A673 (cell line): ENCODE measurements around the gene MAN1C1. TPM values are rescaled to one million over a fixed set of nuclear protein-coding genes. Genes with fewer than 3 reads are reported as not detected.

Experiments used
- BruUV-seq: library from RNA; stranded (reverse); fragments of 400-500 nt; replicated peaks from 2 replicates; lab custom pipeline; 2021; lab: Mats Ljungman, UMichigan
- CTCF ChIA-PET: fragments of 300-600 bp; sonication (Branson Sonifier 250); formaldehyde crosslinking; loops from one replicate; lab custom pipeline; 2022; ENCODE audit warnings: antibody characterized with exemption; lab: Charles Lee
- POLR2A ChIA-PET: fragments of 300-600 bp; sonication (Branson Sonifier 250); formaldehyde crosslinking; loops from one replicate; lab custom pipeline; 2022; ENCODE audit warnings: antibody characterized with exemption; ENCODE audit not compliant: low non-redundant PET; lab: Charles Lee
- DNase-seq: peaks from one replicate; pipeline ENCODE4 v3.0.0-alpha.2; 2015; ENCODE audit warnings: low spot score
- H3K27ac ChIP-seq: fragments of 200-600 bp; sonication (generic); 2 replicates; pipeline ENCODE4 v1.5.1; 2016; ENCODE audit warnings: mixed run types, low read depth, mild to moderate bottlenecking, mixed read lengths, antibody characterized with exemption, low read length; ENCODE audit not compliant: poor library complexity, severe bottlenecking
- H3K27me3 ChIP-seq: fragments of 200-600 bp; sonication (generic); replicated peaks from 2 replicates; pipeline ENCODE4 v1.6.1; 2017; ENCODE audit warnings: mixed run types, low read depth, mild to moderate bottlenecking, mixed read lengths, antibody characterized with exemption, low read length; ENCODE audit not compliant: insufficient read depth, poor library complexity
- H3K36me3 ChIP-seq: fragments of 200-600 bp; sonication (generic); 2 replicates; pipeline ENCODE4 v1.6.1; 2016; ENCODE audit warnings: mixed run types, mild to moderate bottlenecking, mixed read lengths, antibody characterized with exemption, low read length; ENCODE audit not compliant: insufficient read depth, poor library complexity, severe bottlenecking
- H3K4me1 ChIP-seq: fragments of 200-600 bp; sonication (generic); 2 replicates; pipeline ENCODE4 v1.6.1; 2017; ENCODE audit warnings: mixed run types, mild to moderate bottlenecking, mixed read lengths, antibody characterized with exemption, low read length; ENCODE audit not compliant: insufficient read depth, poor library complexity, severe bottlenecking
- H3K4me3 ChIP-seq: fragments of 200-600 bp; sonication (generic); 2 replicates; pipeline ENCODE4 v1.5.1; 2016; ENCODE audit warnings: low read depth, mixed run types, mild to moderate bottlenecking, mixed read lengths, low read length; ENCODE audit not compliant: poor library complexity, severe bottlenecking
- H3K9me3 ChIP-seq: fragments of 200-600 bp; sonication (generic); 2 replicates; pipeline ENCODE4 v1.6.1; 2016; ENCODE audit warnings: mixed run types, low read depth, mild to moderate bottlenecking, mixed read lengths, antibody characterized with exemption, low read length; ENCODE audit not compliant: poor library complexity, severe bottlenecking
- CTCF ChIP-seq: fragments of 300-800, 200-600 bp; sonication (generic); conservative IDR thresholded peaks from 2 replicates; pipeline ENCODE4 v1.5.1; 2017; ENCODE audit warnings: low read depth, mild to moderate bottlenecking, antibody characterized with exemption, low read length, moderate library complexity, mixed read lengths
- EZH2 ChIP-seq: fragments of 200-600 bp; sonication (generic); IDR thresholded peaks from 2 replicates; pipeline ENCODE4 v1.6.1; 2017; ENCODE audit warnings: borderline replicate concordance, low read depth, mild to moderate bottlenecking, mixed read lengths, antibody characterized with exemption, low read length; ENCODE audit not compliant: poor library complexity, severe bottlenecking
- intact Hi-C: fragments of 100-400 bp; cut with micrococcal nuclease; formaldehyde crosslinking; loops from one replicate; pipeline ENCODE4 v1.10.0; 2022; ENCODE audit not compliant: unreplicated experiment
- total RNA-seq: library from RNA; stranded (reverse); gene quantifications from 2 replicates; pipeline ENCODE4 v1.2.3, GENCODE V29; 2021

Gene MAN1C1
- total RNA-seq, 1 experiment from 2014 or later: 0.21 TPM

GRCh38 chr1:25772164-25772563 lies 155.6 kb downstream of the MAN1C1 start:
- no peak overlapping the region for H3K27ac ChIP-seq
- POLR2A ChIA-PET: interaction anchor here (0.6 kb wide), 1 partner anchor 267 kb away, joined by 3 read pairs; no protein-coding TSS in a partner anchor
- intact Hi-C loops: no loop called here
- H3K4me3 ChIP-seq: no peak overlapping the region
- CTCF ChIA-PET: no interaction called here
- H3K27me3 ChIP-seq: no peaks in the 10 kb centered on the region
- TF ChIP-seq CTCF (no peak), EZH2 (no peak)
- H3K9me3 ChIP-seq: no peaks in the 10 kb centered on the region
- H3K4me1 ChIP-seq: peaks cover 19% of the 10 kb centered on the region
- BruUV-seq: no TSS peak
- DNase-seq: no peak
- H3K36me3 ChIP-seq: no peaks in the 10 kb centered on the region

GRCh38 chr1:25772692-25773245 lies 156.2 kb downstream of the MAN1C1 start:
- Histone ChIP-seq H3K27ac (no peak overlapping the region), H3K9me3 (no peaks in the 10 kb centered on the region), H3K27me3 (no peaks in the 10 kb centered on the region), H3K36me3 (no peaks in the 10 kb centered on the region), H3K4me1 (peaks cover 19% of the 10 kb centered on the region), H3K4me3 (no peak overlapping the region)
- TF ChIP-seq CTCF (no peak), EZH2 (no peak)
- CTCF ChIA-PET: no interaction called here
- BruUV-seq: no TSS peak
- intact Hi-C loops: no loop called here
- DNase-seq: no peak
- POLR2A ChIA-PET: no interaction called here

GRCh38 chr1:25773441-25774125 lies 157.0 kb downstream of the MAN1C1 start:
- CTCF ChIA-PET: no interaction called here
- BruUV-seq: no TSS peak

More at GRCh38 chr1:25773441-25774125, 157.0 kb downstream of the MAN1C1 start:
- Histone ChIP-seq H3K4me3 (no peak overlapping the region), H3K27me3 (no peaks in the 10 kb centered on the region), H3K27ac (no peak overlapping the region), H3K9me3 (no peaks in the 10 kb centered on the region), H3K36me3 (no peaks in the 10 kb centered on the region), H3K4me1 (peaks cover 19% of the 10 kb centered on the region)
- POLR2A ChIA-PET: no interaction called here
- TF ChIP-seq CTCF: no peak
- TF ChIP-seq EZH2: no peak
- no peak for DNase-seq
- intact Hi-C loops: no loop called here
